Stimulated activated CD4-positive, alpha-beta T cell treated with anti-CD3 and anti-CD28 coated beads, Interleukin-4, amount 100 ng/mL, for 48 hours (primary cell): Measurements from ENCODE around the gene ZFHX3.
"Not testable (repeated sequence)": the region's sequence is repeated elsewhere in the genome, so short reads cannot be mapped to it uniquely, and the experiment has no call there.

Experiments used
- DNase-seq, 2 donors: peaks; one replicate each; pipeline ENCODE4 v3.0.0-alpha.2; 2020; ENCODE audit warnings: low read depth in 2 of 2

Gene ZFHX3

GRCh38 chr16:73047536-73048291 is at the start of gene ZFHX3:
Gene ZFHX3 (minus strand): TSS chr16:73048128. CDS start chr16:72960145, 87,983 bp downstream.
- DNase-seq, result no peak

- DNase-seq, result no peak
Measured at GRCh38 chr16:73096510-73096909, 48.6 kb upstream of the ZFHX3 start.

GRCh38 chr16:73095885-73096421 is 48.0 kb upstream of the ZFHX3 start:
- no peak for DNase-seq

GRCh38 chr16:73095142-73095820 is 47.4 kb upstream of the ZFHX3 start:
- no peak for DNase-seq

GRCh38 chr16:73094371-73094770 is 46.4 kb upstream of the ZFHX3 start:
- DNase-seq, result no peak

GRCh38 chr16:73093146-73094144 is 45.5 kb upstream of the ZFHX3 start:
- no peak for DNase-seq

GRCh38 chr16:73092236-73092781 is 44.4 kb upstream of the ZFHX3 start:
- no peak for DNase-seq

- DNase-seq, result no peak
Measured at GRCh38 chr16:73091174-73091573, 43.2 kb upstream of the ZFHX3 start.

GRCh38 chr16:73089420-73089819 is 41.5 kb upstream of the ZFHX3 start:
- no peak for DNase-seq

GRCh38 chr16:73086108-73086507 is 38.2 kb upstream of the ZFHX3 start:
- no peak for DNase-seq

- no peak for DNase-seq
Measured at GRCh38 chr16:73083271-73083670, 35.3 kb upstream of the ZFHX3 start.

GRCh38 chr16:73082634-73083051 is 34.7 kb upstream of the ZFHX3 start:
- DNase-seq, result not testable (repeated sequence)

GRCh38 chr16:73080931-73081330 is 33.0 kb upstream of the ZFHX3 start:
- no peak for DNase-seq

- no peak for DNase-seq
Measured at GRCh38 chr16:73076324-73076810, 28.4 kb upstream of the ZFHX3 start.

GRCh38 chr16:73074382-73074781 is 26.5 kb upstream of the ZFHX3 start:
- DNase-seq, result no peak

- DNase-seq, result not testable (repeated sequence)
Measured at GRCh38 chr16:73072051-73072450, 24.1 kb upstream of the ZFHX3 start.

- no peak for DNase-seq
Measured at GRCh38 chr16:73071131-73071940, 23.4 kb upstream of the ZFHX3 start.

- no peak for DNase-seq
Measured at GRCh38 chr16:73069581-73070262, 21.8 kb upstream of the ZFHX3 start.

GRCh38 chr16:73068541-73069401 is 20.8 kb upstream of the ZFHX3 start:
- no peak for DNase-seq
